Left ventricle myocardium inferior (tissue), 1 donor: Measurements from ENCODE around the gene SLC27A3. TPM values are rescaled to one million over a fixed set of nuclear protein-coding genes. Genes with fewer than 3 reads are reported as not detected.

ENCODE experiments used
- DNase-seq: peaks from one replicate; pipeline ENCODE4 v3.0.0-alpha.2; 2020
- H3K27ac ChIP-seq: fragments of 200-600 bp; replicated peaks from 2 replicates; pipeline ENCODE4 v1.8.0; 2021
- H3K27me3 ChIP-seq: fragments of 200-600 bp; 2 replicates; pipeline ENCODE4 v1.8.0; 2021; ENCODE audit warnings: low read depth
- H3K36me3 ChIP-seq: fragments of 200-600 bp; 2 replicates; pipeline ENCODE4 v1.8.0; 2021
- H3K4me1 ChIP-seq: fragments of 200-600 bp; 2 replicates; pipeline ENCODE4 v1.8.0; 2021
- H3K4me3 ChIP-seq: fragments of 200-600 bp; 2 replicates; pipeline ENCODE4 v1.8.0; 2021; ENCODE audit warnings: mild to moderate bottlenecking, moderate library complexity
- H3K9me3 ChIP-seq: fragments of 200-600 bp; replicated peaks from 2 replicates; pipeline ENCODE4 v1.8.0; 2021
- intact Hi-C: fragments of 100-400 bp; cut with micrococcal nuclease; formaldehyde crosslinking; loops from one replicate; pipeline ENCODE4 v1.11.0; 2022
- total RNA-seq: library from RNA; stranded (reverse); fragmentation: NEBNext Ultra II Directional; extraction: Animal tissue kit (Norgen Biotek cat#: 25700); gene quantifications from one replicate; pipeline ENCODE4 v1.2.1, GENCODE V29; 2021
- TF ChIP-seq, protein P1 (sequence below): fragments of 200-600 bp; IDR thresholded peaks from 2 replicates; pipeline ENCODE4 v1.8.0; 2021; ENCODE audit warnings: antibody characterized with exemption, mild to moderate bottlenecking, borderline replicate concordance
- donor health status: DM: no; HTN: yes; CAD: no; lungs with severe emphysema.

SLC27A3 gene
- total RNA-seq, 1 donor from 2014 or later, result 10.5 TPM

- no peak overlapping the region for H3K4me3 ChIP-seq
- H3K9me3 ChIP-seq, result no peaks in the 10 kb centered on the region
- TF ChIP-seq, protein P1, sequence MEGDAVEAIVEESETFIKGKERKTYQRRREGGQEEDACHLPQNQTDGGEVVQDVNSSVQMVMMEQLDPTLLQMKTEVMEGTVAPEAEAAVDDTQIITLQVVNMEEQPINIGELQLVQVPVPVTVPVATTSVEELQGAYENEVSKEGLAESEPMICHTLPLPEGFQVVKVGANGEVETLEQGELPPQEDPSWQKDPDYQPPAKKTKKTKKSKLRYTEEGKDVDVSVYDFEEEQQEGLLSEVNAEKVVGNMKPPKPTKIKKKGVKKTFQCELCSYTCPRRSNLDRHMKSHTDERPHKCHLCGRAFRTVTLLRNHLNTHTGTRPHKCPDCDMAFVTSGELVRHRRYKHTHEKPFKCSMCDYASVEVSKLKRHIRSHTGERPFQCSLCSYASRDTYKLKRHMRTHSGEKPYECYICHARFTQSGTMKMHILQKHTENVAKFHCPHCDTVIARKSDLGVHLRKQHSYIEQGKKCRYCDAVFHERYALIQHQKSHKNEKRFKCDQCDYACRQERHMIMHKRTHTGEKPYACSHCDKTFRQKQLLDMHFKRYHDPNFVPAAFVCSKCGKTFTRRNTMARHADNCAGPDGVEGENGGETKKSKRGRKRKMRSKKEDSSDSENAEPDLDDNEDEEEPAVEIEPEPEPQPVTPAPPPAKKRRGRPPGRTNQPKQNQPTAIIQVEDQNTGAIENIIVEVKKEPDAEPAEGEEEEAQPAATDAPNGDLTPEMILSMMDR, result peak; percentile 97
- DNase-seq, result peak; percentile 67
- H3K27me3 ChIP-seq, result no peaks in the 10 kb centered on the region
- H3K4me1 ChIP-seq, result no peaks in the 10 kb centered on the region
- intact Hi-C loops, result loop anchor here (10.0 kb wide), 1 partner anchor 188 kb away; the partner anchor contains the start of gene RAB13
- H3K27ac ChIP-seq, result no peak overlapping the region
- H3K36me3 ChIP-seq, result no peaks in the 10 kb centered on the region
Measured at GRCh38 chr1:153796786-153797659, 21.8 kb downstream of the SLC27A3 start.

GRCh38 chr1:153798468-153798780, 23.2 kb downstream of the SLC27A3 start:
- DNase-seq, result no peak
- Histone ChIP-seq H3K4me3 (no peak overlapping the region), H3K27ac (no peak overlapping the region), H3K36me3 (no peaks in the 10 kb centered on the region), H3K4me1 (peaks cover 13% of the 10 kb centered on the region), H3K27me3 (no peaks in the 10 kb centered on the region), H3K9me3 (no peaks in the 10 kb centered on the region)
- intact Hi-C loops, result loop anchor here (10.0 kb wide), 1 partner anchor 186 kb away; the partner anchor contains the start of gene RAB13
- TF ChIP-seq, protein P1, result no peak

- Histone ChIP-seq H3K27ac (no peak overlapping the region), H3K4me3 (no peak overlapping the region), H3K36me3 (no peaks in the 10 kb centered on the region), H3K4me1 (peaks cover 19% of the 10 kb centered on the region), H3K27me3 (no peaks in the 10 kb centered on the region), H3K9me3 (no peaks in the 10 kb centered on the region)
- intact Hi-C loops, result loop anchor here (10.0 kb wide), 1 partner anchor 186 kb away; the partner anchor contains the start of gene RAB13
- TF ChIP-seq, protein P1, result no peak
- no peak for DNase-seq
Measured at GRCh38 chr1:153799016-153799415, 23.8 kb downstream of the SLC27A3 start.

GRCh38 chr1:153799566-153800465, 24.6 kb downstream of the SLC27A3 start:
- H3K9me3 ChIP-seq, result no peaks in the 10 kb centered on the region
- H3K4me1 ChIP-seq, result peaks cover 27% of the 10 kb centered on the region
- intact Hi-C loops, result loop anchor here (10.0 kb wide), 1 partner anchor 185 kb away; the partner anchor contains the start of gene RAB13
- no peak for DNase-seq
- no peak overlapping the region for H3K4me3 ChIP-seq
- TF ChIP-seq, protein P1, result no peak
- H3K27me3 ChIP-seq, result no peaks in the 10 kb centered on the region
- H3K27ac ChIP-seq, result no peak overlapping the region
- H3K36me3 ChIP-seq, result no peaks in the 10 kb centered on the region

DNA sequence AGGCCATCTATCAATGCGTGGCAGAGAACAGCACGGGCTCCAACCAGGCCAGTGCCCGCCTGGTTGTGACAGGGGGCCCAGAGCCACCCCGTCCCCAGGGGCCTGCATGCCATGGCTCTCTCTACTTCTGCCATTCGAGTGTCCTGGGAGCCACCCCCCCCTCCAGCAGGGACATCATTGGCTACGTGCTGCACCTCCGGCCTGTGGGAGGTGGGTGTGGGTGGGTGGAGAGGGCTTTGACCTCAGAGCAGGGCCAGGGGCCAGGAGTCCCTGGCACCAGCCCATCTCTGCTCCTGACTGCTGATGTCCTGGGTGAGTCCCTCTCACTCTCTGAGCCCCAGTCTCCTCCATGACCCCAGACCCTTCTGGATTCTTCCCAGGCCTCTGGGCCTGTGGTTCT, 25.3 kb downstream of the SLC27A3 start:
- no peaks in the 10 kb centered on the region for H3K36me3 ChIP-seq
- no peaks in the 10 kb centered on the region for H3K9me3 ChIP-seq
- no peak overlapping the region for H3K27ac ChIP-seq
- no peak for DNase-seq
- intact Hi-C loops, result no loop called here
- H3K4me1 ChIP-seq, result peaks cover 34% of the 10 kb centered on the region
- no peaks in the 10 kb centered on the region for H3K27me3 ChIP-seq
- TF ChIP-seq, protein P1, result no peak
- H3K4me3 ChIP-seq, result no peak overlapping the region
